RWPE2 (cell line): Measurements from ENCODE around the gene PPM1H.

Experiments
- ATAC-seq: fragments of 200-7000 bp; cut with Tn5 transposase; 3 replicates; pipeline ENCODE4 v1.9.1; 2021; ENCODE audit warnings: low read depth
- DNase-seq: peaks from one replicate; pipeline ENCODE4 v3.0.0-alpha.2; 2020; ENCODE audit warnings: low spot score
- H3K27ac ChIP-seq: fragments of 450-650 bp; 2 replicates; pipeline ENCODE4 v1.5.1; 2017; ENCODE audit warnings: mild to moderate bottlenecking; ENCODE audit not compliant: poor library complexity, severe bottlenecking
- H3K27me3 ChIP-seq: fragments of 250-450 bp; sonication (Bioruptor Pico); 2 replicates; pipeline ENCODE4 v1.5.1; 2021; ENCODE audit warnings: mild to moderate bottlenecking, moderate library complexity; ENCODE audit not compliant: insufficient read depth, poor library complexity, severe bottlenecking
- H3K36me3 ChIP-seq: fragments of 250-450 bp; sonication (Bioruptor Pico); 2 replicates; pipeline ENCODE4 v1.5.1; 2020; ENCODE audit warnings: low read depth, mild to moderate bottlenecking, moderate library complexity
- H3K4me1 ChIP-seq: fragments of 250-450 bp; sonication (Bioruptor Pico); 2 replicates; pipeline ENCODE4 v1.5.1; 2021; ENCODE audit warnings: mild to moderate bottlenecking, moderate library complexity; ENCODE audit not compliant: insufficient read depth, poor library complexity, severe bottlenecking
- H3K4me3 ChIP-seq: fragments of 250-450 bp; sonication (Bioruptor Pico); 2 replicates; pipeline ENCODE4 v1.5.1; 2021; ENCODE audit warnings: mild to moderate bottlenecking, moderate library complexity; ENCODE audit not compliant: severe bottlenecking
- H3K9me3 ChIP-seq: fragments of 250-450 bp; sonication (Bioruptor Pico); 2 replicates; pipeline ENCODE4 v1.5.1; 2021; ENCODE audit warnings: mild to moderate bottlenecking, moderate library complexity; ENCODE audit not compliant: severe bottlenecking
- CTCF ChIP-seq: fragments of 450-650 bp; IDR thresholded peaks from one replicate; pipeline ENCODE4 v1.5.1; 2017; ENCODE audit warnings: mild to moderate bottlenecking, moderate library complexity; ENCODE audit not compliant: poor library complexity, severe bottlenecking

The PPM1H gene

GRCh38 chr12:62799126-62799736, 135.7 kb downstream of the PPM1H start:
- TF ChIP-seq CTCF: peak; percentile 98
- DNase-seq: no peak
- Histone ChIP-seq H3K4me1 (peaks cover 6% of the 10 kb centered on the region), H3K27ac (no peak overlapping the region), H3K4me3 (no peak overlapping the region), H3K9me3 (no peaks in the 10 kb centered on the region), H3K27me3 (no peaks in the 10 kb centered on the region), H3K36me3 (no peaks in the 10 kb centered on the region)
- peak; percentile 83 for ATAC-seq

- no peak for ATAC-seq
- Histone ChIP-seq H3K4me1 (no peaks in the 10 kb centered on the region), H3K36me3 (no peaks in the 10 kb centered on the region), H3K4me3 (no peak overlapping the region), H3K27ac (no peak overlapping the region), H3K9me3 (no peaks in the 10 kb centered on the region), H3K27me3 (no peaks in the 10 kb centered on the region)
- TF ChIP-seq CTCF: peak; percentile 76
- DNase-seq: no peak
Measured at GRCh38 chr12:62794218-62794583, 140.7 kb downstream of the PPM1H start.

GRCh38 chr12:62793256-62794217, 141.4 kb downstream of the PPM1H start:
- DNase-seq: no peak
- Histone ChIP-seq H3K27ac (no peak overlapping the region), H3K4me3 (no peak overlapping the region), H3K27me3 (no peaks in the 10 kb centered on the region), H3K36me3 (no peaks in the 10 kb centered on the region), H3K9me3 (no peaks in the 10 kb centered on the region), H3K4me1 (no peaks in the 10 kb centered on the region)
- peak; percentile 84 for ATAC-seq
- peak; percentile 97 for TF ChIP-seq CTCF

- Histone ChIP-seq H3K27me3 (no peaks in the 10 kb centered on the region), H3K36me3 (no peaks in the 10 kb centered on the region), H3K9me3 (no peaks in the 10 kb centered on the region), H3K27ac (no peak overlapping the region), H3K4me1 (no peaks in the 10 kb centered on the region), H3K4me3 (no peak overlapping the region)
- no peak for TF ChIP-seq CTCF
- DNase-seq (no peak), ATAC-seq (no peak)
Measured at GRCh38 chr12:62792236-62792870, 142.6 kb downstream of the PPM1H start.
